Subcutaneous preadipocyte (primary cell): ENCODE measurements around the gene FAM78B. TPM values are rescaled to one million over a fixed set of nuclear protein-coding genes. Genes with fewer than 3 reads are reported as not detected.

Experiments used
- small RNA-seq: library from RNA; depleted of rRNA; stranded (forward); fragments of <200 nt; gene quantifications from one replicate; pipeline ENCODE3, GENCODE V24; 2012
- total RNA-seq: library from RNA; depleted of rRNA; stranded (reverse); fragments of >200 nt; gene quantifications from 2 replicates; pipeline ENCODE4 v1.2.3, GENCODE V29; 2012

FAM78B gene
- 0.98 and 1.1 TPM in 2 replicates for total RNA-seq

GRCh38 chr1:166166698-166167571 lies at the start of gene FAM78B:
Gene FAM78B (minus strand): TSS chr1:166167001. CDS start chr1:166166248, 753 bp downstream.

Small RNA genes lying within 50 kb of the gene (small RNA-seq; reads per million reads assigned to genes)
- gene MIR921, result not detected
- gene RNA5SP64, result not detected
